GM12878 (cell line): ENCODE measurements around the gene PDZD11. TPM values are rescaled to one million over a fixed set of nuclear protein-coding genes. Genes with fewer than 3 reads are reported as not detected.

Experiments
- ATAC-seq: fragments of 200-7000 bp; cut with Tn5 transposase; 3 replicates; pipeline ENCODE4 v1.9.1; 2020; ENCODE audit warnings: mild to moderate bottlenecking, moderate library complexity
- BruUV-seq: library from RNA; stranded (reverse); fragments of 400-500 nt; replicated peaks from 2 replicates; lab custom pipeline; 2021; lab: Mats Ljungman, UMichigan
- CTCF ChIA-PET: fragments of 300-600 bp; sonication (Branson Sonifier 250); formaldehyde crosslinking; extraction: SDS; loops from one replicate; lab custom pipeline; 2021; ENCODE audit warnings: inconsistent platforms; lab: Yijun Ruan, JAX
- POLR2A ChIA-PET: fragments of 350-600 bp; formaldehyde crosslinking; extraction: SDS; loops from one replicate; lab custom pipeline; 2021; ENCODE audit warnings: inconsistent platforms; lab: Charles Lee
- RAD21 ChIA-PET: fragments of 300-600 bp; sonication (Branson Sonifier 250); formaldehyde crosslinking; loops from one replicate; lab custom pipeline; 2023; ENCODE audit warnings: antibody characterized with exemption; ENCODE audit not compliant: unreplicated experiment; lab: Charles Lee
- SMC1A ChIA-PET: fragments of 300-600 bp; sonication (Branson Sonifier 250); formaldehyde crosslinking; loops from one replicate; lab custom pipeline; 2023; ENCODE audit not compliant: unreplicated experiment, uncharacterized antibody; lab: Charles Lee
- DNase-seq: peaks from one replicate; pipeline ENCODE4 v3.0.0-alpha.2; 2011; ENCODE audit warnings: low read depth, low spot score
- FAIRE-seq: peaks from 3 replicates; lab custom pipeline; 2011; peaks lifted over from hg19 to GRCh38; lab: Jason Lieb, UNC
- H2AFZ ChIP-seq: 2 replicates; pipeline ENCODE4 v1.6.0; 2011; ENCODE audit warnings: low read depth, low read length, control low read depth; ENCODE audit not compliant: control insufficient read depth
- H3K27ac ChIP-seq: 2 replicates; pipeline ENCODE4 v1.5.1; 2011; ENCODE audit warnings: control low read depth; ENCODE audit not compliant: control insufficient read depth, insufficient read depth
- H3K27me3 ChIP-seq, 2 experiments: replicated peaks in 1 of 2; 2 replicates each; pipeline versions ENCODE4 v1.6.0 to v1.6.1; 2011; ENCODE audit warnings: low read length in 1 of 2; ENCODE audit not compliant: control insufficient read depth in 2 of 2, insufficient read depth in 2 of 2
- H3K36me3 ChIP-seq, 2 experiments: 2 replicates each; pipeline ENCODE4 v1.5.1; 2011; ENCODE audit warnings: low read length in 1 of 2; ENCODE audit not compliant: control insufficient read depth in 2 of 2, insufficient read depth in 2 of 2
- H3K4me1 ChIP-seq: 2 replicates; pipeline ENCODE4 v1.6.1; 2011; ENCODE audit warnings: mild to moderate bottlenecking, low read length, moderate library complexity, mixed read lengths; ENCODE audit not compliant: control insufficient read depth, insufficient read depth
- H3K4me2 ChIP-seq: 2 replicates; pipeline ENCODE4 v1.6.0; 2011; ENCODE audit warnings: control low read depth; ENCODE audit not compliant: control insufficient read depth, insufficient read depth
- H3K4me3 ChIP-seq: fragments of 200-600 bp; sonication (generic); 2 replicates; pipeline ENCODE4 v1.5.1; 2016
- H3K79me2 ChIP-seq: 2 replicates; pipeline ENCODE4 v1.6.0; 2011; ENCODE audit warnings: low read length; ENCODE audit not compliant: control insufficient read depth, insufficient read depth
- H3K9ac ChIP-seq: 2 replicates; pipeline ENCODE4 v1.8.0; 2011; ENCODE audit warnings: low read length, control low read depth, mixed read lengths; ENCODE audit not compliant: control insufficient read depth, insufficient read depth
- H3K9me3 ChIP-seq: replicated peaks from 3 replicates; pipeline ENCODE4 v1.5.1; 2011; ENCODE audit warnings: mild to moderate bottlenecking, low read length; ENCODE audit not compliant: control insufficient read depth, insufficient read depth
- H4K20me1 ChIP-seq: 2 replicates; pipeline ENCODE4 v1.6.0; 2011; ENCODE audit not compliant: control insufficient read depth, insufficient read depth
- ASH2L ChIP-seq: fragments of 300-600, 200-600 bp; sonication (generic); IDR thresholded peaks from 2 replicates; pipeline ENCODE4 v1.6.1; 2017; ENCODE audit warnings: low read depth, mild to moderate bottlenecking, borderline replicate concordance
- BHLHE40 ChIP-seq, 2 experiments: fragments of 450-650 bp in 1 of 2; IDR thresholded peaks; 2 replicates each; pipeline ENCODE4 v1.6.1; 2011 to 2017; ENCODE audit warnings: low read depth in 2 of 2, borderline replicate concordance in 1 of 2, improper control_type of control experiment in 1 of 2, low read length in 1 of 2, mild to moderate bottlenecking in 1 of 2
- DPF2 ChIP-seq: fragments of 450-650 bp; IDR thresholded peaks from 2 replicates; pipeline ENCODE4 v1.6.1; 2017; ENCODE audit warnings: mild to moderate bottlenecking
- GATAD2B ChIP-seq: fragments of 450-650 bp; conservative IDR thresholded peaks from 2 replicates; pipeline ENCODE4 v1.6.1; 2017; ENCODE audit warnings: low read depth, mild to moderate bottlenecking, moderate library complexity
- NBN ChIP-seq: fragments of 450-650 bp; IDR thresholded peaks from 2 replicates; pipeline ENCODE4 v1.6.1; 2016
- NFYB ChIP-seq: IDR thresholded peaks from 2 replicates; pipeline ENCODE4 v1.6.1; 2011; ENCODE audit warnings: low read depth, mild to moderate bottlenecking, low read length, improper control_type of control experiment, moderate library complexity; ENCODE audit not compliant: insufficient read depth
- NR2F1 ChIP-seq: fragments of 450-650 bp; conservative IDR thresholded peaks from 2 replicates; pipeline ENCODE4 v1.6.1; 2017; ENCODE audit warnings: mild to moderate bottlenecking
- PML ChIP-seq: IDR thresholded peaks from 2 replicates; pipeline ENCODE4 v1.6.1; 2012; ENCODE audit warnings: low read length, inconsistent platforms
- RAD51 ChIP-seq: fragments of 450-650 bp; IDR thresholded peaks from 2 replicates; pipeline ENCODE4 v1.6.1; 2016; ENCODE audit warnings: moderate library complexity, mild to moderate bottlenecking, inconsistent platforms
- SUZ12 ChIP-seq: fragments of 200-600 bp; sonication (generic); IDR thresholded peaks from one replicate; pipeline ENCODE4 v1.6.1; 2018; ENCODE audit warnings: antibody characterized with exemption, mild to moderate bottlenecking; ENCODE audit not compliant: unreplicated experiment
- YY1 ChIP-seq: IDR thresholded peaks from 2 replicates; pipeline ENCODE4 v1.6.1; 2011; ENCODE audit warnings: low read depth, mild to moderate bottlenecking, low read length
- WGBS: methylation state at CpG from one replicate; pipeline ENCODE4 v1.1.6; 2016; ENCODE audit warnings: low lambda C conversion rate; ENCODE audit not compliant: insufficient replicate concordance, insufficient coverage; ENCODE audit errors: missing lambda C conversion rate; 5-methylcytosine and 5-hydroxymethylcytosine counted together
- in situ Hi-C: fragments of 300-500 bp; cut with MboI; formaldehyde crosslinking; loops from 9 replicates; pipeline ENCODE4 v1.14.3; 2018; ENCODE audit warnings: mixed read lengths
- intact Hi-C: fragments of 100-400 bp; cut with micrococcal nuclease; formaldehyde crosslinking; loops from one replicate; pipeline ENCODE4 v1.14.2; 2022; ENCODE audit not compliant: unreplicated experiment
- polyA plus RNA-seq, 11 experiments: library from polyadenylated mRNA; depleted of rRNA in 4 of 11; unstranded in 6 of 11; stranded (reverse) in 5 of 11; fragments of >200 nt; fragmentation: Nextera tagmentation in 4 of 11; fragmentation: Illumina TruSeq in 1 of 11; extraction: Ambion mirVana in 4 of 11; extraction: Trizol in 1 of 11; gene quantifications; 1 replicate in 1 of 11; 2 replicates in 10 of 11; pipeline versions ENCODE4 v1.2.1 to v1.2.3, GENCODE V29; 2011 to 2016; ENCODE audit warnings: inconsistent platforms in 2 of 11, missing spikeins in 2 of 11, low read depth in 1 of 11
- total RNA-seq, 4 experiments: library from RNA; depleted of rRNA in 3 of 4; stranded (reverse); fragments of >200 nt in 3 of 4; fragmentation: Illumina TruSeq in 1 of 4; extraction: Trizol in 1 of 4; gene quantifications; 2 replicates each; pipeline versions ENCODE4 v1.2.1 to v1.2.3, GENCODE V29; 2013 to 2021
- TF ChIP-seq, protein P1 (sequence below): fragments of 450-650 bp; IDR thresholded peaks from 2 replicates; pipeline ENCODE4 v1.6.1; 2017; ENCODE audit warnings: low read depth, mild to moderate bottlenecking, moderate library complexity
- TF ChIP-seq, protein P2 (sequence below): IDR thresholded peaks from 2 replicates; pipeline ENCODE4 v1.6.1; 2012; ENCODE audit warnings: low read depth, low read length, improper control_type of control experiment
- TF ChIP-seq, protein P3 (sequence below): fragments of 450-650 bp; formaldehyde crosslinking; IDR thresholded peaks from 2 replicates; pipeline ENCODE4 v1.5.0; 2022; ENCODE audit warnings: mild to moderate bottlenecking, missing genetic modification characterization

The PDZD11 gene
- total and polyA plus RNA-seq, 10 of the 15 experiments (the other 5 are each of a cell fraction or from before 2014, with no cell fraction given) = 28.4 to 123 (median 55.0) TPM

- ChIA-PET RAD21 (no interaction called here), CTCF (no interaction called here), POLR2A (no interaction called here), SMC1A (interaction anchor here (1.4 kb wide), 1 partner anchor 39 kb away, joined by 3 read pairs; no protein-coding TSS in a partner anchor)
- FAIRE-seq = no peak
- Histone ChIP-seq H3K4me3 (no peak overlapping the region), H3K4me2 (no peak overlapping the region), H3K27me3 (no peaks in the 10 kb centered on the region), H3K9ac (no peak overlapping the region), H4K20me1 (no peaks in the 10 kb centered on the region), H3K79me2 (no peaks in the 10 kb centered on the region), H3K36me3 (no peaks in the 10 kb centered on the region), H2AFZ (no peak overlapping the region), H3K4me1 (no peaks in the 10 kb centered on the region), H3K27ac (no peak overlapping the region), H3K9me3 (no peaks in the 10 kb centered on the region)
- no TSS peak for BruUV-seq
- no peak for DNase-seq
- ATAC-seq = no peak
- in situ Hi-C loops (no loop called here), intact Hi-C loops (no loop called here)
- WGBS = 36% methylated on average over 1 of the region's 1 CpG
- TF ChIP-seq PML = no peak
- TF ChIP-seq RAD51 = no peak
- TF ChIP-seq NBN = no peak
- TF ChIP-seq BHLHE40 (IDR thresholded peaks at IDR 0.05; ENCODE audit: borderline replicate concordance in 1 of 2, low read depth in 2 of 2, low read length in 1 of 2) = no peak
- TF ChIP-seq, protein P1, sequence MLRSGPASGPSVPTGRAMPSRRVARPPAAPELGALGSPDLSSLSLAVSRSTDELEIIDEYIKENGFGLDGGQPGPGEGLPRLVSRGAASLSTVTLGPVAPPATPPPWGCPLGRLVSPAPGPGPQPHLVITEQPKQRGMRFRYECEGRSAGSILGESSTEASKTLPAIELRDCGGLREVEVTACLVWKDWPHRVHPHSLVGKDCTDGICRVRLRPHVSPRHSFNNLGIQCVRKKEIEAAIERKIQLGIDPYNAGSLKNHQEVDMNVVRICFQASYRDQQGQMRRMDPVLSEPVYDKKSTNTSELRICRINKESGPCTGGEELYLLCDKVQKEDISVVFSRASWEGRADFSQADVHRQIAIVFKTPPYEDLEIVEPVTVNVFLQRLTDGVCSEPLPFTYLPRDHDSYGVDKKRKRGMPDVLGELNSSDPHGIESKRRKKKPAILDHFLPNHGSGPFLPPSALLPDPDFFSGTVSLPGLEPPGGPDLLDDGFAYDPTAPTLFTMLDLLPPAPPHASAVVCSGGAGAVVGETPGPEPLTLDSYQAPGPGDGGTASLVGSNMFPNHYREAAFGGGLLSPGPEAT = no peak
- TF ChIP-seq GATAD2B = no peak
Observed at GRCh38 chrX:70332600-70332999, 42.9 kb upstream of the PDZD11 start.

- no peak for FAIRE-seq
Observed at GRCh38 chrX:70331161-70331560, 41.4 kb upstream of the PDZD11 start.

More at GRCh38 chrX:70331161-70331560, 41.4 kb upstream of the PDZD11 start:
- no peaks in the 10 kb centered on the region for H4K20me1 ChIP-seq
- intact Hi-C loops = no loop called here
- in situ Hi-C loops = no loop called here
- WGBS = 56% methylated on average over 1 of the region's 1 CpG
- no peak overlapping the region for H3K4me2 ChIP-seq
- H3K27ac ChIP-seq = no peak overlapping the region
- no peak for ATAC-seq
- ChIA-PET POLR2A (no interaction called here), RAD21 (no interaction called here), CTCF (interaction anchor here (2.0 kb wide), 1 partner anchor 16 kb away, joined by 4 read pairs; no protein-coding TSS in a partner anchor), SMC1A (no interaction called here)
- TF ChIP-seq DPF2 = no peak
- TF ChIP-seq NFYB = no peak
- no peak for TF ChIP-seq SUZ12
- TF ChIP-seq, protein P2, sequence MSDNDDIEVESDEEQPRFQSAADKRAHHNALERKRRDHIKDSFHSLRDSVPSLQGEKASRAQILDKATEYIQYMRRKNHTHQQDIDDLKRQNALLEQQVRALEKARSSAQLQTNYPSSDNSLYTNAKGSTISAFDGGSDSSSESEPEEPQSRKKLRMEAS = no peak
- no peak for TF ChIP-seq ASH2L
- TF ChIP-seq, protein P3, sequence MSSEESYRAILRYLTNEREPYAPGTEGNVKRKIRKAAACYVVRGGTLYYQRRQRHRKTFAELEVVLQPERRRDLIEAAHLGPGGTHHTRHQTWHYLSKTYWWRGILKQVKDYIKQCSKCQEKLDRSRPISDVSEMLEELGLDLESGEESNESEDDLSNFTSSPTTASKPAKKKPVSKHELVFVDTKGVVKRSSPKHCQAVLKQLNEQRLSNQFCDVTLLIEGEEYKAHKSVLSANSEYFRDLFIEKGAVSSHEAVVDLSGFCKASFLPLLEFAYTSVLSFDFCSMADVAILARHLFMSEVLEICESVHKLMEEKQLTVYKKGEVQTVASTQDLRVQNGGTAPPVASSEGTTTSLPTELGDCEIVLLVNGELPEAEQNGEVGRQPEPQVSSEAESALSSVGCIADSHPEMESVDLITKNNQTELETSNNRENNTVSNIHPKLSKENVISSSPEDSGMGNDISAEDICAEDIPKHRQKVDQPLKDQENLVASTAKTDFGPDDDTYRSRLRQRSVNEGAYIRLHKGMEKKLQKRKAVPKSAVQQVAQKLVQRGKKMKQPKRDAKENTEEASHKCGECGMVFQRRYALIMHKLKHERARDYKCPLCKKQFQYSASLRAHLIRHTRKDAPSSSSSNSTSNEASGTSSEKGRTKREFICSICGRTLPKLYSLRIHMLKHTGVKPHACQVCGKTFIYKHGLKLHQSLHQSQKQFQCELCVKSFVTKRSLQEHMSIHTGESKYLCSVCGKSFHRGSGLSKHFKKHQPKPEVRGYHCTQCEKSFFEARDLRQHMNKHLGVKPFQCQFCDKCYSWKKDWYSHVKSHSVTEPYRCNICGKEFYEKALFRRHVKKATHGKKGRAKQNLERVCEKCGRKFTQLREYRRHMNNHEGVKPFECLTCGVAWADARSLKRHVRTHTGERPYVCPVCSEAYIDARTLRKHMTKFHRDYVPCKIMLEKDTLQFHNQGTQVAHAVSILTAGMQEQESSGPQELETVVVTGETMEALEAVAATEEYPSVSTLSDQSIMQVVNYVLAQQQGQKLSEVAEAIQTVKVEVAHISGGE = no peak
- TF ChIP-seq YY1 = no peak
- TF ChIP-seq NR2F1 = no peak
- no peaks in the 10 kb centered on the region for H3K79me2 ChIP-seq
- no peaks in the 10 kb centered on the region for H3K4me1 ChIP-seq
- DNase-seq = no peak
- H2AFZ ChIP-seq = no peak overlapping the region
- no peaks in the 10 kb centered on the region for H3K9me3 ChIP-seq
- no TSS peak for BruUV-seq
- H3K9ac ChIP-seq = no peak overlapping the region
- no peak overlapping the region for H3K4me3 ChIP-seq
- no peaks in the 10 kb centered on the region for H3K36me3 ChIP-seq
- H3K27me3 ChIP-seq = no peaks in the 10 kb centered on the region
